ENCODE data around the gene CAMK2D. TPM values are rescaled to one million over a fixed set of nuclear protein-coding genes. Genes with fewer than 3 reads are reported as not detected.
A peak's percentile ranks its signal among the peaks of the same experiment; 100 is the strongest.

The CAMK2D gene
- total RNA-seq, 1 experiment from 2014 or later = 26.7 TPM

DNA sequence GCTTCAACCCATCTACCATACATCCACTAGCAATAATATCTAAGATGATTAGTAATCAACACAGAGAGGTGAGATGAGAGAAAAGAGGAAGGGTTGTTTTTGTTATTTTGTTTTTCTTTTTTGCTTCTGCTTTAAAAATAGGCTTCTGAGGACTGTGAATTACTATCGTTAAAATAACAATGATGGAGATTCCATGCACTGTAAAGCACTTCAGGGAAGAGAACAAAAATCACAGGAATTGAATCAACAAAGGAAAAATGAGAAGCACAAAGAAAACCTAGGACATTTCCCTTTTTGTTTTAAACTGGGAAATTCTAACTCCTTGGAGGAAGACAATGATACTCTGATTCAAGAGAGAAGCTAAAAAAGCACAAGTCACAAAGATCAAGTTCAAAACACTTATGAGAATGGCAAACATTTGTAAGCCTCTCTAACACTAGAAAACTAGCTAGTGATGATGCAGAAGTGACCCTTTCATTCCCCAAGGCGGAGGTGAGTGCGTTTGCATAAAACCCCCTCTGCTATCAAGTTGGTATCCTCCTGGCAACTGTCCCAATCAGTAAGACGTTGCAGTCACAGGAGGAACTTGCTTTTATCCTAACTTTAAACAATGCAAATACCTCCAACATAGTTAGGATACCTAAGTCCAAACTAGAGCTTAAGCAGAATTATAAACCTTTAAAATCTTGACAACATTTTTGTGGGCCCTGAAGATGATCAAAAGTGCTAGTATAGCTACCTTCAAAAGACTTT lies 308.5 kb downstream of the CAMK2D start:
- in situ Hi-C loops (cut with HindIII; ENCODE audit: low pct_unique_long_range_greater_than_20kb, low sequenced_read_pairs) = no loop called here
- no peak for DNase-seq (ENCODE audit: low read depth)

DNA sequence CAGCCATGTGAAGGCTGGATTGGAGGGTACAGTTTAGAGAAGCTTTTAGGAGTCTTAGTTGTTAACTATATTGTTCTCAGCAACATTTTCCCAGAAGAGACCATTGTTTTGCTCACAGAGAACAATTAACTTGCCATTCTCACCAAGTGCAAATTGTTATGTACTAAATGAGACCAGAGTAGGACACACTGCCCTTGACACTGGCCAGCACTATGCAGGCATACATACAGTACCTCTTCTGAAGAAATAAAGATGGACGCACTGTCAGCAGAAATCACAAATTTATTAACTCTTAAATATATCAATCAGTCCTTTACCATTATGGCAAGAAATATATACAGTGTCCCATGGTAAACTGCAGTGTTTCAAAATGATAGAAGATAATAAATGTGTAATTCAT lies 309.4 kb downstream of the CAMK2D start:
- DNase-seq (ENCODE audit: low read depth) = no peak
- in situ Hi-C loops (cut with HindIII; ENCODE audit: low pct_unique_long_range_greater_than_20kb, low sequenced_read_pairs) = no loop called here

DNA sequence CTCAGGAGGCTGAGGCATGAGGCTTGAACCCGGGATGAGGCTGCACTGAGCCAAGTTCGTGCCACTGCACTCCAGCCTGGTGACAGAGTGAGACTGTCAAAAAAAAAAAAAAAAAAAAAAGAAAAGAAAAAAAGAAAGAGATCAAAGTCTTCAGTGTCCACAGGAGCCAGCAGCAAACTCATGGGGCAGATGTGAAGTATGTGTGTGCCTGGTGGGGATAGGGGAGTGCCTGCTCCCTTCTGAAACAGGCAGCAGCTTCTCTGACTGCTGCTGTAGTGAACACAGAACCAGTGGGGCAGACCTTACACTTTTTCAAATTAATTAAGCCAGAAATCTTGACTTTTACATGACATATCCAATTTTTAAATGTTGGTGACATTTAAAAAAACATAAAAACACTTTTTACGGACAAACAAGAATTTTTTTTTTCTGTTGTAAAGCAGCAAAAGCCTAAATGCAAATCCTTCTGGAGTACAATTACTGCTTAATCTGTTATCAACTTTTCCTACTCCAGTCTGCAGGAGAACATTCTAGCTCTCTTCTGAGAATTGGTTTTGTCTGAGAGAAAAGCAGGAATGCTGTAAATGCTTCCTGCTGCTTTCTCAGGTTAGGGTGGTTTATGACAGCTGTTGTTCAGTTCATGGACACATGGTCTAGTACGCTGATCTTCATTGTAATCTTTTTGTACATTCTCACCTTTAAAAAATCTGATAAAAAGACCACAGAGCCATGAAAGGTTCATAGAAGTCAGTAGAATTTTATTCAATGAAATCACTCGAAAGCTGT lies 311.1 kb downstream of the CAMK2D start:
- in situ Hi-C loops (cut with HindIII; ENCODE audit: low pct_unique_long_range_greater_than_20kb, low sequenced_read_pairs) = no loop called here

DNA sequence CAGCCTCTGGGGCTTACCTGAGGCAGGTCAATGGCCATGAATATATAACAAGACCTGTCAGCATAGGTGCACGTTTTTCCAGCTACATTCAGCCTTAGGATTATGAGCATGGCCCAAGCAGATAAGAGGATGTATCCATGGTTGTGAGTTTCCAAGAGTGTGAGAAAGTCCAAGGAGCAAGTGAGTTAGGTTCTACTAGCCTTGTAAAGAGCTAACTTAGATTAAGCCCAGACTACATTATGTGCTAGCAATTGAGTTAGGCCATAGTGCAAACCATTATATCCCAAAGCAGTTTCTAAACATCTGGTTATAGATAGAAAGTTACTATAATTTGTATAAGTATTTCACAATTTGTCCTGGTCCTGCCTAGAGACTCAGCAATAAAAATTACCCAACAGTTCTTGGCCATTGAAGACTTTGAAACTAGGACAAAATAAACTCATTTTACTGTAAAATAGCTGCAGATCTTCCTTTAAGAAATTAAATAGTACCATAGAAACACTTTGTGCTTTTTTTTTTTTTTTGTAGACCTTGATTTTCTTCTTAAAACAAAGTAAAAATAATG lies 312.0 kb downstream of the CAMK2D start:
- no peak for DNase-seq (ENCODE audit: low read depth)
- in situ Hi-C loops (cut with HindIII; ENCODE audit: low pct_unique_long_range_greater_than_20kb, low sequenced_read_pairs) = no loop called here

More for the DNA sequence above, 311.1 kb downstream of the CAMK2D start:
- no peak for DNase-seq (ENCODE audit: low read depth)

DNA sequence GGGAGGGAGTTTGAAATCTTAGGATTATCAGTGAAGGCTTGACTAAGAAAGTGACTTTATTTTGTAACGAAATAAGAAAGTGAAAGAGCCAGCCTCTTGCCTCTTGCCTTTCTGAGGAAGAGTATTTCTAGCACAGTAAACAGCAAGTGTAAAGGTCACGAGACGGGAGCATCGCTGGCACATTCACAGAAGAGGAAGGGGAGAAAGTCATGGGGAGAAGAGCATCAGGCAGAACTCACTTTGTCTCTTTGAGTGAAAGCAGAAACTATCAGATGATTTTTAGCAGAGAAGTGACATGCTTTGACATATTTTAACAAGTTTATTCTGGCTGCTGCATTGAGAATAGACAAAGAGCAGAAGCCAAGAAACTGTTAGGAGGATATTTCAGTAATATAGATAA lies 313.8 kb downstream of the CAMK2D start:
- in situ Hi-C loops (cut with HindIII; ENCODE audit: low pct_unique_long_range_greater_than_20kb, low sequenced_read_pairs) = no loop called here

DNA sequence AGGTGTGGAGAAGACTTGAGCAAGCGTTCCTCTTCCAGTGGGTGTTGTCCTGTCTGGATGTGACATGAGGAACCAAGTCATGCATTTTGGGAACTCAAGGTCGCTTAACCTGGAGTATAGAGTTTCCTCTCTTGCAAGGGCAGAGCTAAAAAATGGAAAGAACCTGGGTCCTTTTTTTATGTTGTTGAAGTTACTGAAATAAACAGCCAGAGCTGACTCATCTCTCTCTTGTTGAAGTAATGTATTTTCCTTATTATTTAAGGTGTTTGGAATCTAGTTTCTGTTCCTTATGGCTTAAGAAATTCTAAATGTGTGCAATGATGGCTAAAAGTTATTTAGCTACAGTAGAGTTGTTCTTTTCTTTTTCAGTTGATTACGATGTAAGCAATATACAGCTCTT lies 314.5 kb downstream of the CAMK2D start:
- no peak for DNase-seq (ENCODE audit: low read depth)
- in situ Hi-C loops (cut with HindIII; ENCODE audit: low pct_unique_long_range_greater_than_20kb, low sequenced_read_pairs) = no loop called here

More for the DNA sequence above, 313.8 kb downstream of the CAMK2D start:
- no peak for DNase-seq (ENCODE audit: low read depth)

DNA sequence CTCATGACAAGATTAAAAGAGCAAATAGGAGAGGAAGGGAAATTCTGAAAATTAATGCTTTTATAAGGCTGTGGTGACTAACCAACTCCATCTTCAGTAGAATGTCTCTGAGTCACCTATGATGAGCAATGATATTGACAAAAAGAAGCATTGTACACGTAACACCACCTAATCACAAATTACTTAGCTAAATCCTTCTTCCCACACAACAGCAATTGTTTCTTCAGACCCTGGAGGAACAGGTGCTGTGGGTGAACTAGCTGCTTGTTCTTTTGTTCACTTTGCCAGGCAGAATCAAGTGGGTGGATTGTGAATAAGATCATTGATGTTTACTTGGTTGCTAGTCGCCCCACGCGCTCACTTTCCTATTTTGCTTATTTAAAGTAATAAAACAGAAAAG lies 315.5 kb downstream of the CAMK2D start:
- in situ Hi-C loops (cut with HindIII; ENCODE audit: low pct_unique_long_range_greater_than_20kb, low sequenced_read_pairs) = no loop called here
- DNase-seq (ENCODE audit: low read depth) = peak; percentile 35

DNA sequence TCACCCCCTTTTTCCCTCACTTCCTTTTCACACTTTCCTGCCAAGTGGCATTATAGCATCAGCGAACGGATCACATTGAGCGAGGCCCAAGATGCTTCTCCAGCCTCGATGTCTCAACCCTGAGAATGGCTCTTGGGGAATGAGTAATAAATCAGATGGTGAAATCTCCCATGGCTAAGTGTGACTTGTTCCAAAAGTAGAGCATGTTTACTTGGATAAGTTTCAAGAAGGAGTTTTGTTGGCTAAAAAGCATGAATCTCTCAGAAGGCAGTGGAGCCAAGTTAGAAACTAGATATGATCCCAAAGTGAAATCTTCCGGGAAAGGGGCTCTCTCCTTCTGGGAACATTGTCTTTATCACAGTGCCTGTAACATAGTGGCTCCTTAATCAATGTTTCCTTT lies 316.3 kb downstream of the CAMK2D start:
- in situ Hi-C loops (cut with HindIII; ENCODE audit: low pct_unique_long_range_greater_than_20kb, low sequenced_read_pairs) = no loop called here
- DNase-seq (ENCODE audit: low read depth) = no peak

DNA sequence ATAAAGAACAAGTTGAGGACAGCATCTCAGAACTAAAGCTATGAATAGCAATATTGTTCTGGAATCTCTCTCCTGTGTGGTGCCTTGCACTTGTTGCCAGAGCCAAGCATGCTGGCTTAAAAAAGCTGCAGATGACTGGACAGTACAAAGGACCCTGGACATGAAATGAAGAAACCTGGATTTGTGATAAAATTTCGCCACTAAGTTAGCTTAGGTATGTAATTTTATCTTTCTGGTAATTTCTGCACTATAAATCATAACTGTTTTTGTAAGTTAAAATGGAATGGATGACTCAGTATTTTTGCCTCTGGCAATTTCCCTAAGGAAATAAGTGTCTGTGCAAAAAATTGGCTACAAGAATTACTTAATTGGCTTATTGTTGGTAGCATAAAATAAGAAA lies 317.2 kb downstream of the CAMK2D start:
- in situ Hi-C loops (cut with HindIII; ENCODE audit: low pct_unique_long_range_greater_than_20kb, low sequenced_read_pairs) = no loop called here
- DNase-seq (ENCODE audit: low read depth) = no peak

DNA sequence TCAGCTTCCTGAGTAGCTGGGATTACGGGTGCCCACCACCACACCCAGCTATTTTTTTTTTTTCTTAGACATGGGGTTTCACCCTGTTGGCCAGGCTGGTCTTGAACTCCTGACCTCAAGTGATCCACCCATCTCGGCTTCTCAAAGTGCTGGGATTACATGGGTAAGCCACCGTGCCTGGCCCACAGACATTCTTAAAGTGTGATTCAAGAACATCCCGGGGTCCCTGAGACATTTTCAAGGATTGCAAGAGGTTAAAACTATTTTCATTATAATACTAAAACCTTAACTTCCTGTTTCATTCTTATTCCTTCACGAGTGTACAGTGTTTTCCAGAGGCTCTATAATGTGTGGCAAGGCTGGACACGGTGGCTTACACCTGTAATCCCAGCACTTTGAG lies 318.7 kb downstream of the CAMK2D start:
- in situ Hi-C loops (cut with HindIII; ENCODE audit: low pct_unique_long_range_greater_than_20kb, low sequenced_read_pairs) = no loop called here
- no peak for DNase-seq (ENCODE audit: low read depth)

DNA sequence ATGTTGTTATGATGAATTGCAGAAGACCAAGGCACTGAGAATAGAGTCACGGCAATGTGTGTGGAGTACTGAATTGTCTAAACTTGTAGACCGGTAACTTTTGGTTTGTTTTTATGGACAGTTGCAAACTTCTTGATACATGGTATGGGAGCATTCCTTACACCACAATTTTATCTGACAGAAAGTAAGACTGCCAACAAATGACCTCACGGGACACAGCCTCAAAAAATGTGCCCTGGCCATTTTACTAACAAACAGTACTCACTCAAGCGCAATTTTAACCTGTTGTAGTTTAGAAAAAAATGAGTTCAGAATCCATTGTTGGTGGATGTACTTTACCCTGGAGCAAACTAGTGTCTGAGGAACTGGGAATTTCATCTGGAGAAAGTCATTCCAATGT lies 321.2 kb downstream of the CAMK2D start:
- DNase-seq (ENCODE audit: low read depth) = no peak

DNA sequence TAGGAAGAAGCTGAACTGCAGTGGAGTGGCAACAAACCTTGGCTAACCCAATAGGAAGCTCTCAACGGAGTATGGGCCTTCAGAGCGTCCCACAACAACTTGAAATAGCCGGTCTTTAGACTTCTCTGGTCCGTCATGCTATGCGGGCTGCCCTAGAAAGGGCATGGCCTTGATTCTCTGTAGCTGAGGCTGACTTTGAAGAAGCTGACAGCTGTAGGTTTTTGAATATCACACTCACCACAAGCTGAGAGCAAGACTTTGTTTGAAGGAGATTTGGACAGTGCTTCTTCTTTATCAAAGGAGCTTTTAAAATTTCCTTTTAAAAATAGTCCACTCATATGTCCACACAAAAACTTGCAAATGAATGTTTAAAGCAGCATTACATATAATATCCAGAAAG lies 322.9 kb downstream of the CAMK2D start:
- no peak for DNase-seq (ENCODE audit: low read depth)
- in situ Hi-C loops (cut with HindIII; ENCODE audit: low pct_unique_long_range_greater_than_20kb, low sequenced_read_pairs) = no loop called here

More for the DNA sequence above, 321.2 kb downstream of the CAMK2D start:
- in situ Hi-C loops (cut with HindIII; ENCODE audit: low pct_unique_long_range_greater_than_20kb, low sequenced_read_pairs) = no loop called here

DNA sequence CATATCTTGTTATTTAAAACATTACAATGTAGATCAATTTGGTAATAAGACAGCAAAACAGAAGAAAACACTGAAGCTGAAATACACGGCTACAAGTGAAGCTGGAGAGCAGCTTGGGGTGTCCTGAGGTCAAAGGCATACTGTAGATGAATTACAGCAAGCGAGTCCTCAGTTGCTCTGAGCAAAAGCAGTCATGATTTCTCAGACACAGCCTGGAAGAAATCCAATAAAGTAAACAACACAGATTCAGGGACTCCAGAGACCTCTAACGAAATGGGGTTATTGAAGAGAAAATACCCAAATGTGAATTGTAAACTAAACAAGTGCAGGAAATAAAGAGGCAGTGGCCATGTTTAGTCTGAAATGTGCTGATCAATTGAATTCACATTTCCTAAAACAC lies 324.4 kb downstream of the CAMK2D start:
- in situ Hi-C loops (cut with HindIII; ENCODE audit: low pct_unique_long_range_greater_than_20kb, low sequenced_read_pairs) = no loop called here
- DNase-seq (ENCODE audit: low read depth) = no peak

DNA sequence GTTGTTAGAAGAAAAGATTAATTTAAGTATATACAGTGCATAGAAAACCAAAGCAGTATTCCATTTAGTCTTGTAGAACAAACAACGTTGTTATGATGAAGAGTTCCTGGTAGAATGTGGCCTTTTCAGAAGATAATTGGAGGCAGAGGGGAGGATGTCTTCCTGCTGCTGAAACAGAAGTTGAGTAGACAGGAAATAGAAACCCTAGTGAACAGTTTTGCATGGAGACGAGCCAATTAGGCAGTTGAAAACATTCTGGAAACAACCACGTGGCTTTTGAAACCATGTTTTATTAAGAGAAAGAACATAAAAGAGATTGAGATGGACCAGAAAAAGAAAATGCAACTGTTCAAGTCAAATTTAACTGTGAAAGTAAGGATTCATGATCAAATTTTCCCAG lies 325.2 kb downstream of the CAMK2D start:
- peak; percentile 17 for DNase-seq (ENCODE audit: low read depth)
- in situ Hi-C loops (cut with HindIII; ENCODE audit: low pct_unique_long_range_greater_than_20kb, low sequenced_read_pairs) = no loop called here

DNA sequence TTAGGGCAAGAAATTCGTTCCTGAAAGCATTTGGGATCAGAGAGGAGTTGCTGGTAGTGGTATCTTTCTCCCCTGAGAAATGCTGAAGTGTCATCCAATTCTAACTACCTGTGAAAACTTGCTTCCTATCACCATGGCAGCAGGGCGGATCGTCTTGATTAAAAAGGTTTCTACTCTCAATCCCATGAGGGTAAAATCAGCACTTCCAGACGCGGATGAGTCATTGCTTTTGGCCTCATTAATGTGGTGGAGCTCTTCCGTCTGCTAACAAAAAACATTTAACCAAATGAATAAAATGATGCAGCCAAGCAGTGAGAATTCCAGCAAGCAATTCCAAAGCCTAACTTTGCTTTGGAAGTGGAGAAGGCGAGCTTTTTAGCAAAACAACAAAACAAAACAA lies 325.6 kb downstream of the CAMK2D start:
- in situ Hi-C loops (cut with HindIII; ENCODE audit: low pct_unique_long_range_greater_than_20kb, low sequenced_read_pairs) = no loop called here
- DNase-seq (ENCODE audit: low read depth) = peak; percentile 84

DNA sequence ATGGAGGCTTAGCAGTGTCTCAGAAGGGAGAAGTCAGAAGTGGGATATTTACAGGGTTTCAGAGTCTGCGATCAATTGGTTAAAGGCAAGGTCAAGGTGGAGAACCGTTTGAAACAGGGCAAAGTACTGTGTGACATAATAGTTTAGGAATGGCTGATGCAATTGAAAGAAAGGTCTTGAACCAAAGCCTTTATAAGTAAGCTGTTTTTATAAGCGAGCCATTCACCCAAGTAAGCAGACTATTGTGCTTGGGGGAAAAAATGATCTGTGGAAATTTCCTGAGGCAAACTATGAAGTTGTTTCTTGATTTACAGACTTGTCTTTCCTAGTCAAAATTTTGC lies 327.3 kb downstream of the CAMK2D start:
- in situ Hi-C loops (cut with HindIII; ENCODE audit: low pct_unique_long_range_greater_than_20kb, low sequenced_read_pairs) = no loop called here
- peak; percentile 65 for DNase-seq (ENCODE audit: low read depth)

DNA sequence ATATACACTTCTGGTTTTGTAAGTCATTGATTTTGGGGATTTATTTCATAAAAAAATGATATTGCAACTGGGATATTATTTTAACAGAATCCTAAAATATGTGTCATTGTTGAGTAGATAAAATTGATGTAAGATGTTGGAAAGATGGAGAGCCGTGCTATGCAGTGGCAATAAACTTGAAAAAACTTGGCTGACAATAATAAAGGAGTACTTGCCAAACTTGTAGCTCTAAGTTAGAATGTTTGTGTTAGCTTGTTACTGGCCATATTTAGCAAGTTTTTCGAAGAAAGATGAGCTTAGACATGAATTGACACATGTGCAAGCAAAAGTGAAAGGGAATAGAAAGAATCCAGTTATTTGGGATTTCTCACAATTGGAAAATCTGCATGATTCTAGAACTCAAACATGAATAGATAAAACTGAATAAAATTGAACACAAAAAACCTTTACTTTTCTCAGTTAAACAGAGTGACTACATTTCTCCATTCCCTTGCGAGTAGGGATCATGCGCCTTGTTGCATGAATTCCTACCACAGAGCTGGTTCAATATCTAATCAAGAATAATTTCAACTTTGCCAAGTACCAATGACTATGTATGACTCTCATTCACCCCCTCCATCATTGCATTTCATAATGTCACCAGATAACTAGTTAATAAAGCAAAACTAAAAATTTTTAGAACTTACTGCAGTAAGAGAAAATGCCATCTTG lies 327.8 kb downstream of the CAMK2D start:
- in situ Hi-C loops (cut with HindIII; ENCODE audit: low pct_unique_long_range_greater_than_20kb, low sequenced_read_pairs) = no loop called here
- no peak for DNase-seq (ENCODE audit: low read depth)

DNA sequence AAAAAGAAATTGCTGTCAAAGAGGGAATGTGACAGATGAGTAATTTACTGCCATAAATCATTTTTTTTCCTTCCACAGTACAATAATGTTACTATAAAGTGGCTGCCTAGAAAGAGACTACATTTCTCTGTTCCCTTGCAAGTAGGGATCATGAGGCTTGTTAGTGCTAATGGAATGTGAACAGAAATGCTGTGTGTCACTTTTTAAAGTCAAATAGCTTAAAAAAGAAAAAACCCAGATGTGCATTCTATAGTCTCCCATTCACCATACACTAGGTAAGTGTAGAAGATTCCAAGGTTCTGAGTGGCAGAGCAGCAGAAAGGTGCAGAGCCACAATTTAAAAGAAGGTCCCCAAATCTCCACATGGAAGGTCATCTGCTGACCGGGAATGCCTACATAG lies 328.4 kb downstream of the CAMK2D start:
- no peak for DNase-seq (ENCODE audit: low read depth)
- in situ Hi-C loops (cut with HindIII; ENCODE audit: low pct_unique_long_range_greater_than_20kb, low sequenced_read_pairs) = no loop called here

DNA sequence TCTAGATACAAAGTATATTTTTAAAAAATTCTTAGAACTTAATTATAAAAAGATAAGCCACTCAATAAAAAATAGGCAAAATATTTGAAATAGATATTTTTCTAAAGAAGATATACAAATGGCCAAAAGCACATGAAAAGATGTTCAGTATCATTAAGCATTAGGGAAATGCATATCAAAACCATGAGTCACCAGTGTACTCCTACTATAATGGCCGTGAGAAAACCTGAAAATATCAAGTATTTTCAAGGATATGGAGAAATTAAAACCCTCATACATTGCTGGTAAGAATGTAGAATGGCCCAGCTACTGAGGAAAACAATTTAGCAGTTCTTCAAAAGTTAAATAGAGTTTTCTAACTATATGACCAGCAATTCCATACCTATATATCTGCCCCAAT lies 337.9 kb downstream of the CAMK2D start:
- no peak for DNase-seq (ENCODE audit: low read depth)
- in situ Hi-C loops (cut with HindIII; ENCODE audit: low pct_unique_long_range_greater_than_20kb, low sequenced_read_pairs) = no loop called here
